HepG2 (cell line): ENCODE measurements around the gene CEP43. TPM values are rescaled to one million over a fixed set of nuclear protein-coding genes. Genes with fewer than 3 reads are reported as not detected.

Experiments used
- ATAC-seq: fragments of 200-7000 bp; cut with Tn5 transposase; 3 replicates; pipeline ENCODE4 v1.9.1; 2020; ENCODE audit warnings: mild to moderate bottlenecking, moderate library complexity
- BruUV-seq: library from RNA; stranded (reverse); fragments of 400-500 nt; replicated peaks from 2 replicates; lab custom pipeline; 2021; lab: Mats Ljungman, UMichigan
- CTCF ChIA-PET: fragments of 300-600 bp; formaldehyde crosslinking; extraction: SDS; loops from one replicate; lab custom pipeline; 2021; ENCODE audit warnings: low total read pairs, inconsistent platforms, low intra/inter-chr PET ratio; lab: Yijun Ruan, JAX
- POLR2A ChIA-PET: fragments of 350-600 bp; sonication (Branson Sonifier 250); formaldehyde crosslinking; loops from one replicate; lab custom pipeline; 2020; ENCODE audit warnings: antibody characterized with exemption, inconsistent platforms; lab: Yijun Ruan, JAX
- DNase-seq: peaks from one replicate; pipeline ENCODE4 v3.0.0-alpha.2; 2015; ENCODE audit warnings: low spot score
- FAIRE-seq: peaks from 3 replicates; lab custom pipeline; 2011; peaks lifted over from hg19 to GRCh38; lab: Jason Lieb, UNC
- H2AFZ ChIP-seq: one replicate; pipeline ENCODE4 v1.6.1; 2011; ENCODE audit warnings: low read length, inconsistent platforms
- H3K27ac ChIP-seq: fragments of 300-600 bp; 3 replicates; pipeline ENCODE4 v1.8.0; 2011; ENCODE audit warnings: mixed run types, mild to moderate bottlenecking, mixed read lengths, low read length, inconsistent platforms; ENCODE audit not compliant: insufficient read depth; ENCODE audit errors: extremely low read length
- H3K27me3 ChIP-seq, 2 experiments: fragments of 200-600 bp in 1 of 2; 2 replicates in 1 of 2; 3 replicates in 1 of 2; pipeline versions ENCODE4 v1.6.0 to v1.8.0; 2011; ENCODE audit warnings: low read length in 2 of 2, mild to moderate bottlenecking in 2 of 2, moderate library complexity in 2 of 2, inconsistent platforms in 1 of 2; ENCODE audit not compliant: insufficient read depth in 2 of 2, control insufficient read depth in 1 of 2
- H3K36me3 ChIP-seq, 2 experiments: fragments of 200-600 bp in 1 of 2; replicated peaks in 1 of 2; 2 replicates in 1 of 2; 3 replicates in 1 of 2; pipeline versions ENCODE4 v1.5.1 to v1.8.0; 2011; ENCODE audit warnings: low read length in 2 of 2, inconsistent platforms in 1 of 2; ENCODE audit not compliant: insufficient read depth in 2 of 2, control insufficient read depth in 1 of 2
- H3K4me1 ChIP-seq: 2 replicates; pipeline ENCODE4 v1.5.1; 2012; ENCODE audit warnings: low read length, inconsistent platforms; ENCODE audit not compliant: insufficient read depth
- H3K4me2 ChIP-seq: 2 replicates; pipeline ENCODE4 v1.6.0; 2011; ENCODE audit warnings: low read depth, low read length, inconsistent platforms
- H3K4me3 ChIP-seq, 3 experiments: fragments of 200-600 bp in 1 of 3; sonication (generic), shearing (Covaris generic) in 1 of 3; replicated peaks in 1 of 3; 2 replicates each; pipeline ENCODE4 v1.5.1; 2011 to 2016; ENCODE audit warnings: low read length in 3 of 3, inconsistent platforms in 2 of 3, low read depth in 2 of 3, mild to moderate bottlenecking in 2 of 3, control low read depth in 1 of 3, mixed read lengths in 1 of 3; ENCODE audit not compliant: insufficient read depth in 1 of 3
- H3K79me2 ChIP-seq: one replicate; pipeline ENCODE4 v1.6.1; 2011; ENCODE audit warnings: low read length, inconsistent platforms; ENCODE audit not compliant: insufficient read depth
- H3K9ac ChIP-seq: 2 replicates; pipeline ENCODE4 v1.6.0; 2011; ENCODE audit warnings: mild to moderate bottlenecking, low read depth, low read length, inconsistent platforms; ENCODE audit not compliant: insufficient read depth
- H3K9me3 ChIP-seq: 2 replicates; pipeline ENCODE4 v1.5.1; 2012; ENCODE audit warnings: mild to moderate bottlenecking, low read length
- H4K20me1 ChIP-seq: 2 replicates; pipeline ENCODE4 v1.6.0; 2011; ENCODE audit warnings: inconsistent platforms, mild to moderate bottlenecking, low read length, moderate library complexity; ENCODE audit not compliant: insufficient read depth
- AHR ChIP-seq: IDR thresholded peaks from 2 replicates; pipeline ENCODE4 v1.6.1; 2018; ENCODE audit warnings: missing genetic modification reagents, missing compliant biosample characterization
- CREB1 ChIP-seq, 2 experiments: fragments of 450-650 bp in 1 of 2; IDR thresholded peaks; 2 replicates each; pipeline ENCODE4 v1.6.1; 2016 to 2017; ENCODE audit warnings: control low read depth in 1 of 2, mild to moderate bottlenecking in 1 of 2, missing compliant biosample characterization in 1 of 2, missing genetic modification characterization in 1 of 2
- ETV5 ChIP-seq: IDR thresholded peaks from 2 replicates; pipeline ENCODE4 v1.6.1; 2018; ENCODE audit warnings: missing biosample characterization, missing genetic modification reagents, inconsistent platforms, borderline replicate concordance
- HOXA3 ChIP-seq: sonication (generic); formaldehyde crosslinking; IDR thresholded peaks from 2 replicates; pipeline ENCODE4 v1.5.0; 2020; ENCODE audit warnings: missing genetic modification reagents
- ISL2 ChIP-seq: sonication (generic); formaldehyde crosslinking; IDR thresholded peaks from 2 replicates; pipeline ENCODE4 v1.5.0; 2020; ENCODE audit warnings: missing genetic modification reagents
- MXD4 ChIP-seq: IDR thresholded peaks from 2 replicates; pipeline ENCODE4 v1.6.1; 2016; ENCODE audit warnings: mild to moderate bottlenecking, missing biosample characterization, missing genetic modification reagents
- RAD21 ChIP-seq: fragments of 450-650 bp; formaldehyde crosslinking; IDR thresholded peaks from 2 replicates; pipeline ENCODE4 v1.5.0; 2020; ENCODE audit warnings: mild to moderate bottlenecking
- STAG1 ChIP-seq: sonication (generic); formaldehyde crosslinking; IDR thresholded peaks from 2 replicates; pipeline ENCODE4 v1.4.0; 2020; ENCODE audit warnings: missing genetic modification reagents
- ZBTB7A ChIP-seq: sonication (generic); formaldehyde crosslinking; IDR thresholded peaks from 2 replicates; pipeline ENCODE4 v1.8.0; 2022; ENCODE audit warnings: mild to moderate bottlenecking, missing genetic modification reagents
- ZKSCAN8 ChIP-seq: IDR thresholded peaks from 2 replicates; pipeline ENCODE4 v1.6.1; 2016; ENCODE audit warnings: borderline replicate concordance, missing genetic modification reagents, missing compliant biosample characterization
- ZNF138 ChIP-seq: sonication (generic); formaldehyde crosslinking; IDR thresholded peaks from 2 replicates; pipeline ENCODE4 v1.5.0; 2020; ENCODE audit warnings: mild to moderate bottlenecking, low read depth, missing genetic modification reagents
- ZNF329 ChIP-seq: sonication (generic); formaldehyde crosslinking; IDR thresholded peaks from 2 replicates; pipeline ENCODE4 v1.9.0; 2021; ENCODE audit warnings: low read depth, mild to moderate bottlenecking, missing genetic modification reagents
- ZNF501 ChIP-seq: sonication (generic); formaldehyde crosslinking; IDR thresholded peaks from 2 replicates; pipeline ENCODE4 v1.5.1; 2020; ENCODE audit warnings: mild to moderate bottlenecking, moderate library complexity, missing genetic modification reagents
- WGBS: methylation state at CpG from one replicate; pipeline ENCODE4 v1.1.6; 2017; ENCODE audit warnings: low lambda C conversion rate; 5-methylcytosine and 5-hydroxymethylcytosine counted together
- in situ Hi-C: cut with HindIII; loops from 2 replicates; pipeline ENCODE4 v1.10.0; 2017; ENCODE audit warnings: low pct_unique_long_range_greater_than_20kb; ENCODE audit not compliant: extremely low pct_ligation_motif_present
- intact Hi-C: fragments of 100-400 bp; cut with micrococcal nuclease; formaldehyde crosslinking; loops from one replicate; pipeline ENCODE4 v1.10.0; 2022; ENCODE audit not compliant: unreplicated experiment
- polyA plus RNA-seq, 8 experiments: library from polyadenylated mRNA; depleted of rRNA in 3 of 8; stranded (reverse) in 7 of 8; unstranded in 1 of 8; fragments of >200 nt; fragmentation: Illumina TruSeq in 4 of 8; extraction: Trizol in 4 of 8; gene quantifications; 2 replicates each; pipeline versions ENCODE4 v1.2.1 to v1.2.3, GENCODE V29; 2011 to 2016; ENCODE audit warnings: low read depth in 4 of 8, missing spikeins in 1 of 8, mixed read lengths in 1 of 8; ENCODE audit not compliant: insufficient read depth in 1 of 8
- total RNA-seq, 5 experiments: library from RNA; depleted of rRNA; stranded (reverse); fragments of >200 nt; fragmentation: Illumina TruSeq; extraction: Trizol; gene quantifications; 2 replicates each; pipeline ENCODE4 v1.2.3, GENCODE V29; 2016; ENCODE audit warnings: low read depth in 1 of 5
- TF ChIP-seq, protein P1 (sequence below): IDR thresholded peaks from 2 replicates; pipeline ENCODE4 v1.6.1; 2016; ENCODE audit warnings: low read depth
- TF ChIP-seq, protein P2 (sequence below): sonication (generic); formaldehyde crosslinking; IDR thresholded peaks from 2 replicates; pipeline ENCODE4 v1.9.0; 2021; ENCODE audit warnings: missing genetic modification reagents, borderline replicate concordance
- TF ChIP-seq, protein P3 (sequence below): fragments of 450-650 bp; IDR thresholded peaks from 2 replicates; pipeline ENCODE4 v1.6.1; 2016
- TF ChIP-seq, protein P4 (sequence below): conservative IDR thresholded peaks from 2 replicates; pipeline ENCODE4 v1.6.1; 2018; ENCODE audit warnings: missing genetic modification reagents

The CEP43 gene
- total and polyA plus RNA-seq, 2 of the 13 experiments (the other 11 are each of a cell fraction or from before 2014, with no cell fraction given), result 29.3 to 73.9 TPM

DNA sequence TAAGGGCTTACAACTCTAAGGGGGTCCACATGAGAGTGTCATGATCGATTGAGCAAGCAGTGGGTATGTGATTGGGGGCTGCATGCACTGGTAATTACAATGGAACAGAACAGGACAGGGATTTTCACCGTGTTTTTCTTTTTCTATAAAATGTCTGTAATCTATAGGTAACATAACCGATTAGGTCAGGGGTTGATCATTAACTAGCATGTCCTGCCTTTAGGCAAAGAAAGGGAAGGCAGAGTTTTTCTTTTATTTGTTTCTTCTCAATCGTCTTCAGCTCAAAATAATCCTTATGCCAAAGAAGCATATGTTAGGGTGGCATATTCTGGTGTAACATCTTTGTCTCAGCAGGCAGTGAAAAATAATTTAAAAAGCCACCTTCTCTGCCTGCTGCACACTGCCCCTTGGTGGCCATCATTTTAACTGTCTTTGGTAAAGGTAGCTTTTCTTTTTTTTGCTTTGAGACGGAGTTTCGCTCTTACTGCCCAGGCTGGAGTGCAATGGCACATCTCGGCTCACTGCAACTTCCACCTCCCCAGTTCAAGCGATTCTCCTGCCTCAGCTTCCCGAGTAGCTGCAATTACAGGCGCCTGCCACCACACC is 9.7 kb upstream of the CEP43 start:
- Histone ChIP-seq H2AFZ (no peak overlapping the region), H3K4me2 (no peak overlapping the region), H3K4me3 (no peak overlapping the region), H4K20me1 (no peaks in the 10 kb centered on the region), H3K27me3 (no peaks in the 10 kb centered on the region), H3K27ac (no peak overlapping the region), H3K36me3 (peaks cover 2 to 11% of the 10 kb centered on the region in 2 experiments; a peak in 2 of 5 replicates), H3K4me1 (peaks cover 32% of the 10 kb centered on the region), H3K79me2 (peaks cover 11% of the 10 kb centered on the region), H3K9ac (no peak overlapping the region), H3K9me3 (no peaks in the 10 kb centered on the region)
- BruUV-seq, result no TSS peak
- ATAC-seq (peak; percentile 71), DNase-seq (peak; percentile 47), FAIRE-seq (no peak)
- ChIA-PET POLR2A (interaction anchor here (1.0 to 2.6 kb wide), 3 partner anchors 10 to 33 kb away, joined by 3 to 12 read pairs (median 6); partner anchors contain the start of genes CEP43 and RNASET2), CTCF (interaction anchor here (2.1 to 2.6 kb wide), 2 partner anchors 203 to 214 kb away, joined by 7 to 33 read pairs; no protein-coding TSS in a partner anchor)
- intact Hi-C loops (loop anchor here (1.0 to 2.0 kb wide), 3 partner anchors 33 to 214 kb away; partner anchors contain the start of gene RNASET2), in situ Hi-C loops (loop anchor here (5.0 kb wide), 1 partner anchor 212 kb away; no protein-coding TSS in a partner anchor)
- WGBS, result 48% methylated on average over 10 of the region's 10 CpGs
- TF ChIP-seq MXD4 (CRISPR knock-in tag) (no peak), ZNF501 (0 out of 2 replicates have a peak, but pooled peaks have one; percentile 44), ZNF138 (CRISPR knock-in tag) (no peak), HOXA3 (CRISPR knock-in tag) (no peak), ZKSCAN8 (no peak), AHR (CRISPR knock-in tag) (no peak), CREB1 (IDR thresholded peaks at IDR 0.05) (no peak), CREB1 (CRISPR knock-in tag; IDR thresholded peaks at IDR 0.05) (no peak), ZBTB7A (no peak), RAD21 (peak; percentile 49), ISL2 (CRISPR knock-in tag) (no peak), ZNF329 (CRISPR knock-in tag) (no peak), STAG1 (peak; percentile 67), ETV5 (CRISPR knock-in tag) (no peak)
- TF ChIP-seq, protein P1, sequence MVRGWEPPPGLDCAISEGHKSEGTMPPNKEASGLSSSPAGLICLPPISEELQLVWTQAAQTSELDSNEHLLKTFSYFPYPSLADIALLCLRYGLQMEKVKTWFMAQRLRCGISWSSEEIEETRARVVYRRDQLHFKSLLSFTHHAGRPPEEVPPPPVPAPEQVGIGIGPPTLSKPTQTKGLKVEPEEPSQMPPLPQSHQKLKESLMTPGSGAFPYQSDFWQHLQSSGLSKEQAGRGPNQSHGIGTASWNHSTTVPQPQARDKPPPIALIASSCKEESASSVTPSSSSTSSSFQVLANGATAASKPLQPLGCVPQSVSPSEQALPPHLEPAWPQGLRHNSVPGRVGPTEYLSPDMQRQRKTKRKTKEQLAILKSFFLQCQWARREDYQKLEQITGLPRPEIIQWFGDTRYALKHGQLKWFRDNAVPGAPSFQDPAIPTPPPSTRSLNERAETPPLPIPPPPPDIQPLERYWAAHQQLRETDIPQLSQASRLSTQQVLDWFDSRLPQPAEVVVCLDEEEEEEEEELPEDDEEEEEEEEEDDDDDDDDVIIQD, result no peak
- TF ChIP-seq, protein P2, sequence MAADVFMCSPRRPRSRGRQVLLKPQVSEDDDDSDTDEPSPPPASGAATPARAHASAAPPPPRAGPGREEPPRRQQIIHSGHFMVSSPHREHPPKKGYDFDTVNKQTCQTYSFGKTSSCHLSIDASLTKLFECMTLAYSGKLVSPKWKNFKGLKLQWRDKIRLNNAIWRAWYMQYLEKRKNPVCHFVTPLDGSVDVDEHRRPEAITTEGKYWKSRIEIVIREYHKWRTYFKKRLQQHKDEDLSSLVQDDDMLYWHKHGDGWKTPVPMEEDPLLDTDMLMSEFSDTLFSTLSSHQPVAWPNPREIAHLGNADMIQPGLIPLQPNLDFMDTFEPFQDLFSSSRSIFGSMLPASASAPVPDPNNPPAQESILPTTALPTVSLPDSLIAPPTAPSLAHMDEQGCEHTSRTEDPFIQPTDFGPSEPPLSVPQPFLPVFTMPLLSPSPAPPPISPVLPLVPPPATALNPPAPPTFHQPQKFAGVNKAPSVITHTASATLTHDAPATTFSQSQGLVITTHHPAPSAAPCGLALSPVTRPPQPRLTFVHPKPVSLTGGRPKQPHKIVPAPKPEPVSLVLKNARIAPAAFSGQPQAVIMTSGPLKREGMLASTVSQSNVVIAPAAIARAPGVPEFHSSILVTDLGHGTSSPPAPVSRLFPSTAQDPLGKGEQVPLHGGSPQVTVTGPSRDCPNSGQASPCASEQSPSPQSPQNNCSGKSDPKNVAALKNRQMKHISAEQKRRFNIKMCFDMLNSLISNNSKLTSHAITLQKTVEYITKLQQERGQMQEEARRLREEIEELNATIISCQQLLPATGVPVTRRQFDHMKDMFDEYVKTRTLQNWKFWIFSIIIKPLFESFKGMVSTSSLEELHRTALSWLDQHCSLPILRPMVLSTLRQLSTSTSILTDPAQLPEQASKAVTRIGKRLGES (CRISPR knock-in tag), result no peak
- TF ChIP-seq, protein P3, sequence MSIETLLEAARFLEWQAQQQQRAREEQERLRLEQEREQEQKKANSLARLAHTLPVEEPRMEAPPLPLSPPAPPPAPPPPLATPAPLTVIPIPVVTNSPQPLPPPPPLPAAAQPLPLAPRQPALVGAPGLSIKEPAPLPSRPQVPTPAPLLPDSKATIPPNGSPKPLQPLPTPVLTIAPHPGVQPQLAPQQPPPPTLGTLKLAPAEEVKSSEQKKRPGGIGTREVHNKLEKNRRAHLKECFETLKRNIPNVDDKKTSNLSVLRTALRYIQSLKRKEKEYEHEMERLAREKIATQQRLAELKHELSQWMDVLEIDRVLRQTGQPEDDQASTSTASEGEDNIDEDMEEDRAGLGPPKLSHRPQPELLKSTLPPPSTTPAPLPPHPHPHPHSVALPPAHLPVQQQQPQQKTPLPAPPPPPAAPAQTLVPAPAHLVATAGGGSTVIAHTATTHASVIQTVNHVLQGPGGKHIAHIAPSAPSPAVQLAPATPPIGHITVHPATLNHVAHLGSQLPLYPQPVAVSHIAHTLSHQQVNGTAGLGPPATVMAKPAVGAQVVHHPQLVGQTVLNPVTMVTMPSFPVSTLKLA, result no peak
- TF ChIP-seq, protein P4, sequence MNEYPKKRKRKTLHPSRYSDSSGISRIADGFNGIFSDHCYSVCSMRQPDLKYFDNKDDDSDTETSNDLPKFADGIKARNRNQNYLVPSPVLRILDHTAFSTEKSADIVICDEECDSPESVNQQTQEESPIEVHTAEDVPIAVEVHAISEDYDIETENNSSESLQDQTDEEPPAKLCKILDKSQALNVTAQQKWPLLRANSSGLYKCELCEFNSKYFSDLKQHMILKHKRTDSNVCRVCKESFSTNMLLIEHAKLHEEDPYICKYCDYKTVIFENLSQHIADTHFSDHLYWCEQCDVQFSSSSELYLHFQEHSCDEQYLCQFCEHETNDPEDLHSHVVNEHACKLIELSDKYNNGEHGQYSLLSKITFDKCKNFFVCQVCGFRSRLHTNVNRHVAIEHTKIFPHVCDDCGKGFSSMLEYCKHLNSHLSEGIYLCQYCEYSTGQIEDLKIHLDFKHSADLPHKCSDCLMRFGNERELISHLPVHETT, result no peak
